Stimulated activated CD8-positive, alpha-beta memory T cell treated with anti-CD3 and anti-CD28 coated beads, Interleukin-7, amount 100 ng/mL, for 48 hours (primary cell): ENCODE results near the gene MRPS27.

Experiments used
- DNase-seq, 2 donors: peaks; one replicate each; pipeline ENCODE4 v3.0.0-alpha.2; 2020; ENCODE audit warnings: low read depth in 1 of 2; ENCODE audit errors: extremely low read depth in 1 of 2

The MRPS27 gene

GRCh38 chr5:72206160-72206559 lies 113.9 kb downstream of the MRPS27 start:
- no peak for DNase-seq

GRCh38 chr5:72205431-72206009 lies 114.5 kb downstream of the MRPS27 start:
- no peak for DNase-seq

DNA sequence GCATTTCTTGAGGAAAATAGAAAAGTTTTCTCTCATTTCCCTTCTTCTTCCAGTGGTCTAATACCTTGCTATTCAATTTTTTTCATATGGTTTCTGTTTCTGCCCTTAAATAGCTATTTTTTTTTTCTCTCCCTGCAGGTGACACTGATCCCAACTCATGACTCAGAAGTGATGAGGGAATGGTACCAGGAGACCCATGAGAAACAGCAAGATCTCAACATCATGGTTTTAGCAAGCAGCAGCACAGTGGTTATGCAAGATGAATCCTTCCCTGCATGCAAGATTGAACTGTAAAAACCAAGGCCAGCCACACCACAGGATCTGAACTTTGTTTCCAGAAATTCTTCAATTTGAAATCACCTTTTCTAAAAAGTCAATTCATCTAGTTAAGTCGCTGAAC lies 115.1 kb downstream of the MRPS27 start:
- DNase-seq, result no peak

GRCh38 chr5:72203251-72203845 lies 116.7 kb downstream of the MRPS27 start:
- no peak for DNase-seq

DNA sequence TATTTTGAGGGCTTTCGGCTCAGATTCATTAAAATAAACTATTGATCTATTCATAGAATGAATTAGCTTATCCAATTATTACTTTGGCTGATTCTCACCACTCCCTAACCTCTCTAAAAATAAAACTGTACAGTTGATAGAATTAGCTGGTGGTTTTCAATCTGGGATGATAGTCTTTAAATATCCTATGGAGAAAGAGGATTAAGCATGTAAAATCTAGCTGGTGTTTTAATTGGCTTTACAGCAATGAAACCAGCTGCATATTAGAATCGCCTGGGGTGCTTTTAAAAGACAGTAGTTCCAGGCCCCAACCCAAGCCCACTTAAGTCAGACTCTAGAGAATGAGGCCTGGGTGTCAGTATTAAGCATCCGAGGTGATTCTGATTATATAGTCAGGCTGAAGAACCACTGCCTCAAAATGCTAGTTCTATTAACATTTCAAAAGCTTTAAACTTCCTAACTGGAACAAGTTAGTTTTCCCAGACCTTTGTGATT lies 117.7 kb downstream of the MRPS27 start:
- no peak for DNase-seq

DNA sequence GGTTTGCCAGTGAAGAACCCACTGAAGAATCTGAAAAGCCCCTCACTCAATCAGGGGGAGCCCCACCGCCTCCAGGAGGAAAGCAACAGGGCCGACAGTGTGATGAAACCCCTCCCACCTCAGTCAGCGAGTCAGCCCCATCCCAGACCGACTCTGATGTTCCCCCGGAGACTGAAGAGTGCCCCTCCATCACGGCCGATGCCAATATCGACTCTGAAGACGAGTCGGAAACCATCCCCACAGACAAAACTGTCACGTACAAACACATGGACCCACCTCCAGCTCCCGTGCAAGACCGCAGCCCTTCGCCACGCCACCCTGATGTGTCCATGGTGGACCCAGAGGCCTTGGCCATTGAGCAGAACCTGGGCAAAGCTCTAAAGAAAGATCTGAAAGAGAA lies 120.4 kb downstream of the MRPS27 start:
- no peak for DNase-seq

DNA sequence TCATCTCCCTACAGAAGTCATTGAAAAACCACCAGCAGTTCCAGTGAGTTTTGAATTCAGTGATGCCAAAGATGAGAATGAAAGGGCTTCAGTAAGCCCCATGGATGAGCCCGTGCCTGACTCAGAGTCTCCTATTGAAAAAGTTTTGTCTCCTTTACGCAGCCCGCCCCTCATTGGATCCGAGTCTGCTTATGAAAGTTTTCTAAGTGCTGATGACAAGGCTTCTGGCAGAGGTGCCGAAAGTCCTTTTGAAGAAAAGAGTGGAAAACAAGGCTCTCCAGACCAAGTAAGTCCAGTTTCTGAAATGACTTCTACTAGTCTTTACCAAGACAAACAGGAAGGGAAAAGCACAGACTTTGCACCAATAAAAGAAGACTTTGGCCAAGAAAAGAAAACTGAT lies 122.6 kb downstream of the MRPS27 start:
- no peak for DNase-seq

DNA sequence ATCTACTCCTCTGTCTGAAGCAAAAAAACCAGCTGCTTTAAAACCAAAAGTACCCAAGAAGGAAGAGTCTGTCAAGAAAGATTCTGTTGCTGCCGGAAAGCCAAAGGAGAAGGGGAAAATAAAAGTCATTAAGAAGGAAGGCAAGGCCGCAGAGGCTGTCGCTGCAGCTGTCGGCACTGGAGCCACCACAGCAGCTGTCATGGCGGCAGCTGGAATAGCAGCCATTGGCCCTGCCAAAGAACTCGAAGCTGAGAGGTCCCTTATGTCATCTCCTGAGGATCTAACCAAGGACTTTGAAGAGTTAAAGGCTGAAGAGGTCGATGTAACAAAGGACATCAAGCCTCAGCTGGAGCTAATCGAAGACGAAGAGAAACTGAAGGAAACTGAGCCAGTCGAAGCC lies 124.5 kb downstream of the MRPS27 start:
- DNase-seq, result no peak

- DNase-seq, result peak; percentile 29 to 40
These were observed 125.2 kb downstream of the MRPS27 start for GRCh38 chr5:72194846-72195245.

GRCh38 chr5:72191404-72191803 lies 128.6 kb downstream of the MRPS27 start:
- no peak for DNase-seq

- DNase-seq, result no peak
These were observed 130.9 kb downstream of the MRPS27 start for GRCh38 chr5:72189146-72189545.

GRCh38 chr5:72188166-72188565 lies 131.9 kb downstream of the MRPS27 start:
- no peak for DNase-seq

DNA sequence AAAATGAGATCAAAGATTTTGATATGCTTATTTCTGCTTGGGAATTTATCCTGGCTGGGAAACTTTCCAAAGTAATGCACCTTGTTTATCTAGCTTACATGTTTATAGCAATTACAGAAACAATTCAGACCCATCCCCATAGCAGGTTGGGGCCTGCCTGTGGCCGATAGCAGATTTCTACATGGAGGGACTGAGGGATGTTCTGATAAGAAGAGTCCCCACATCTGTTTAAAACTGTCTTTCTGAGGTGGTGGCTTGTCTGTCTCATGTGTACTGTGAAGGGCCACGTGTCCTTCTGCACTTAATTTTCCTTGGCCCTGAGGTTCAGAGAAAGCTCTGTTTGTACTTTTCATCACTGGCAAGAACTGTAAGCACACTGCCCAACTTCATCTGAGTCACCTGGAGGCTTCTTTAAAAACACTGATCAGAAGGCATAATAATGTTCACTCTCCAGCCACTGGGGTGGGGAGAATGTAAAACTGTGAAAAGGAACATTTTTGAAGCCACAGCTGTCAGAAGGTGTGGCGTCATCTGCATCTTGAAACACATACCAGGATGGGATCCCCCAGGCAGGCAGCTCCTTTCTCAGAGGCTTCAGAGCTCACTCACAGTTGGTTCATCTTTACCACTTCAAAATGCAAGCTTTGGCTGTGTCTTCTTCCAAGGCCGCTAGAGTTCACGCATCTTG lies 132.5 kb downstream of the MRPS27 start:
- no peak for DNase-seq

DNA sequence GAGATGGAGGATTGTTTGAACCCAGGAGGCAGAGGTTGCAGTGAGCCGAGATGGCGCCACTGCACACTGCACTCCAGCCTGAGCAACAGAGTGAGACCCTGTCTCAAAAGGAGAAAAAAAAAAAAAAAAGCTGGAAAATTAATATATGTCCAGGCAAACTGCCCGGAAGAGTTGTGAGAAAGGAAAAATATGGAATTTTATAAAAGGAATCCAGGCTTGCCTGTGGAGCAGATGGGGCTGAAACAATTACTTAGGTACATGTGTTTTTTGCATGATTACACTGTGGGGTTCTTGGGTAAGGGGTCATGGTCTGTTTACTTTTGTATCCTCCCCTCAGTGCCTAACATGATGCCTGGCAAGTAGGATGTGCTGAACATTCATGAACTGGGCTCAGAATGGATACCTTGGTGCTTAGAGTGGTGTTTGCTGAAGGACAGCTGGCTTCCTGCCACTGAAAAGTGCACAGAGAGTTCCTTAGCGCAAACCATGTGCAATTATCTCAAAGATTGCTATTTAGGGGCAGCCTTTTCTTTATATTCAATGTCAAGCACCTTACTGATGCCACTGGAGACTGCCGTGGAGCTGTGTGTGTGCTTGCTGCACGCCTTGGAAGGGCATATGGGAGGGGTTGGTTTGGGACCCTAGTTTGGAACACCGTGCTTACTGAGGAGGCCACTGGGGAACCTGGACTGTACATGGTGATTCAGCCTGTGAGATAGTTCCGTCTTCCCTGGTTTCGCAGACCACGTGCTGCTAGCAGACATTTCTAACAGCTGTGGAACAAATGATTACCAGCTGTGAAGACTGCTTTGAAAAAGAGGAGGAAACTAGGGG lies 134.3 kb downstream of the MRPS27 start:
- no peak for DNase-seq

- no peak for DNase-seq
These were observed 135.6 kb downstream of the MRPS27 start for GRCh38 chr5:72184408-72184807.

GRCh38 chr5:72183101-72183520 lies 136.9 kb downstream of the MRPS27 start:
- no peak for DNase-seq

GRCh38 chr5:72182686-72183085 lies 137.4 kb downstream of the MRPS27 start:
- no peak for DNase-seq

GRCh38 chr5:72180925-72181324 lies 139.1 kb downstream of the MRPS27 start:
- DNase-seq, result no peak

- DNase-seq, result no peak
These were observed 140.1 kb downstream of the MRPS27 start for GRCh38 chr5:72179816-72180440.

DNA sequence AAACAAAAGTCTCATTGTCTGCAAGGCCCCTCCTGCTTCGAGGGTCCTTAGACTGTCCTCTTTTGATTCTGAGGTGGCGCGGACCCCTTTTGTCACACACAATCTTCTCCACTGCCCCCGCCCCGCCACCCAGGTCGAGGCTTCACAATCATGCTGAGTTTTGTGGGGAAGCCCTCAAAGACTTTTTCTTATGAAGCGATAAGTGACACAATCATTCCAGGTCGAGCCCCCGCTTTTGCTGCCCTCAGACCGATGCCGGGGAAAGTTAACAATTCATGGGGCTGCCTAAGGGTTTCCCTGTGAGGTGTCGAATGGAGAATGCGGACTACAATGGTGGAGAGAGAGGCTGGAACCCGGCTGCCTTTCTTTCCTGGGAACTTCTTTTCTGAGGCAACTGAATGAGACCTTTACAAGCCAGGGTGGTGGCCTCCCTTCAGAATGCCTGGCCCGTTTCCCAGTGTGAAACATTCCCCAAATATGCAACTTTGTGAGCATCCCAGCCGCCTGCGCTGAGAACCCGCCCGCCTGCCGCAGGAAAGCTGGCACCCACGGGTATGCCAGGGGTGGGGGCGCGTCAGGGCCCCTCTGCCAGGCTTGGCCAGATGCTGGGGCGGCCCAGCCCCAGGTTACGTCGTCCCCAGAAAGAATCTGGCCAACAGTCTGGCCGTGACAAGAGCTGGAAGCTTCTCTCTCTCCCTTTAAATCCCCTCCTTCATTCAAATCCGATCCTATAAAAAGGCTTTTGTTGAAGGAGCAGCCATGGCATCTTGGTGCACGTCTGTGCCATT lies 140.8 kb downstream of the MRPS27 start:
- DNase-seq, result no peak
